ENCODE data around the gene GIPC2. TPM values are rescaled to one million over a fixed set of nuclear protein-coding genes. Genes with fewer than 3 reads are reported as not detected.

Gene GIPC2
- total RNA-seq, 4 donors from 2014 or later, result 0.67 to 1.5 (median 1.3) TPM

DNA sequence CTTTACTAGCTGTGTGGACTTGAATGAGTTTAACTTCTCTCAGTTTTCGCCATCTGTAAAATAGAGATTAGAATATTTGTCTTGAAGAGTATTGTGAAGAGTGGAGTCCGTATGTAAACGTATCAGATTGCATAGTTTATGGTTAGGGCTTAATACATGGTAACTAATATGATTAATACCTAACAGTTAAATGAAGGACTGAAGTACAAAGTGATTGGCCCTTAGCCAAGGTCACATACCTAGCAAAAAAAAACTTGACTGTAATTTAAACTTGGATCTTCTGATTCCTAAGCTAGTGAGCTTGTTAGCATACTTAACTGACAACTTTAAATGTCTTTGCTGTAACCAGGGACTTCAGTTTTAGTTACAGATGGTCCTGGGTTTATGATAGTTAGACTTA, 1.9 kb downstream of the GIPC2 start:
- H3K9me3 ChIP-seq, result no peaks in the 10 kb centered on the region
- in situ Hi-C loops (cut with MboI; ENCODE audit: low sequenced_read_pairs in 4 of 4), result no loop called here
- no peak for ATAC-seq
- peak overlapping the region; percentile 34 to 80 (median 68) for H3K4me3 ChIP-seq
- TF ChIP-seq POLR2A (IDR thresholded peaks at IDR 0.05), result no peak
- TF ChIP-seq, protein P1, sequence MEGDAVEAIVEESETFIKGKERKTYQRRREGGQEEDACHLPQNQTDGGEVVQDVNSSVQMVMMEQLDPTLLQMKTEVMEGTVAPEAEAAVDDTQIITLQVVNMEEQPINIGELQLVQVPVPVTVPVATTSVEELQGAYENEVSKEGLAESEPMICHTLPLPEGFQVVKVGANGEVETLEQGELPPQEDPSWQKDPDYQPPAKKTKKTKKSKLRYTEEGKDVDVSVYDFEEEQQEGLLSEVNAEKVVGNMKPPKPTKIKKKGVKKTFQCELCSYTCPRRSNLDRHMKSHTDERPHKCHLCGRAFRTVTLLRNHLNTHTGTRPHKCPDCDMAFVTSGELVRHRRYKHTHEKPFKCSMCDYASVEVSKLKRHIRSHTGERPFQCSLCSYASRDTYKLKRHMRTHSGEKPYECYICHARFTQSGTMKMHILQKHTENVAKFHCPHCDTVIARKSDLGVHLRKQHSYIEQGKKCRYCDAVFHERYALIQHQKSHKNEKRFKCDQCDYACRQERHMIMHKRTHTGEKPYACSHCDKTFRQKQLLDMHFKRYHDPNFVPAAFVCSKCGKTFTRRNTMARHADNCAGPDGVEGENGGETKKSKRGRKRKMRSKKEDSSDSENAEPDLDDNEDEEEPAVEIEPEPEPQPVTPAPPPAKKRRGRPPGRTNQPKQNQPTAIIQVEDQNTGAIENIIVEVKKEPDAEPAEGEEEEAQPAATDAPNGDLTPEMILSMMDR (IDR thresholded peaks at IDR 0.05 in 4 of 5, conservative IDR thresholded peaks at IDR 0.05 in 1 of 5), result no peak
- peaks cover 23 to 40% of the 10 kb centered on the region in 2 donors for H3K4me1 ChIP-seq
- peak overlapping the region; percentile 70 to 84 (median 78) for H3K27ac ChIP-seq
- H3K27me3 ChIP-seq, result no peaks in the 10 kb centered on the region
- DNase-seq, result no peak
- H3K36me3 ChIP-seq, result no peaks in the 10 kb centered on the region
- intact Hi-C loops (cut with DNase I; ENCODE audit: low total_unique reads), result loop anchor here (2.0 to 10.0 kb wide), 4 partner anchors 40 to 143 kb away; partner anchors contain the start of gene FUBP1

DNA sequence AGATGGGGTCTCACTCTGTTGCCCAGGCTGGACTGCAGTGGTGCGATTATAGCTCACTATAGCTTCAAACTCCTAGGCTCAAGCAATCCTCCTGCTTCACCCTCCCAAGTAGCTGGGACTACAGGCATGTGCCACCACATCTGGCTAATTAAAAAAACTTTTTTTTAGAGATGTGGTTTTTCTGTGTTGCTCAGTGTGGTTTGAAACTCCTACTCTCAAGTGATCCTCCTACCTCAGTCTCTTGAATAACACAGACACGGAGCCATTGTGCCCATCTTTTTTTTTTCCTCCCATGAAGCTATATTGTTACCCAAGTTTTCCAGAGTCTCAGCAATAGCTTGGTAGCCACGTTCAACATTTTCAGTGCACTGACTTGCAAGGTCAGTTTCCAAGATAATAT, 2.7 kb downstream of the GIPC2 start:
- no peak for TF ChIP-seq POLR2A (IDR thresholded peaks at IDR 0.05)
- TF ChIP-seq, protein P1 (IDR thresholded peaks at IDR 0.05 in 4 of 5, conservative IDR thresholded peaks at IDR 0.05 in 1 of 5), result no peak
- Histone ChIP-seq H3K27ac (peak overlapping the region in 1 of 4 donors; percentile 82), H3K4me3 (no peak overlapping the region), H3K36me3 (no peaks in the 10 kb centered on the region), H3K4me1 (peaks cover 31 to 48% of the 10 kb centered on the region in 2 donors), H3K27me3 (no peaks in the 10 kb centered on the region), H3K9me3 (no peaks in the 10 kb centered on the region)
- intact Hi-C loops (cut with DNase I; ENCODE audit: low total_unique reads), result loop anchor here (5.0 to 10.0 kb wide), 2 partner anchors 41 to 144 kb away; no protein-coding TSS in a partner anchor
- ATAC-seq, result no peak
- in situ Hi-C loops (cut with MboI; ENCODE audit: low sequenced_read_pairs in 4 of 4), result no loop called here
- no peak for DNase-seq

DNA sequence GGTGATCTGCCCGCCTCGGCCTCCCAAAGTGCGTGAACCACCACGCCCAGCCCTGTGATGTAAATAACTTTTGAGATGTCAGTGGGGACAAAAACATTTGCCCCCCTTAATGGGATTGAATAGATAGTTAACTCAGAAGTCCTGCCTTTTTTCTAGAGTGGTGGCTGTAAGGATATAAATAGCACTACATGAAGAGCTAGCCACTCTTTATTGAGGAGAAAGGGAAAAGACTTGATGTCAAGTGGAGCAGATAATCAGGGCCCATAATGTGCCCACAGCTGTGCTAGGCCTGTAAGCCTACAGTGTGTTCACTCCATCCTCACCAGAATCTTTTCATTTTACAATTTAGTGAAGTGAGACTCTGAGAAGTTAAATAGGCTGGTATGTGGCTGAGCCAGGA, 3.6 kb downstream of the GIPC2 start:
- H3K36me3 ChIP-seq, result no peaks in the 10 kb centered on the region
- intact Hi-C loops (cut with DNase I; ENCODE audit: low total_unique reads), result loop anchor here (5.0 to 10.0 kb wide), 2 partner anchors 42 to 145 kb away; no protein-coding TSS in a partner anchor
- DNase-seq (no peak), ATAC-seq (no peak)
- H3K27ac ChIP-seq, result no peak overlapping the region
- H3K27me3 ChIP-seq, result no peaks in the 10 kb centered on the region
- H3K4me1 ChIP-seq, result peaks cover 32 to 48% of the 10 kb centered on the region in 2 donors
- in situ Hi-C loops (cut with MboI; ENCODE audit: low sequenced_read_pairs in 4 of 4), result no loop called here
- TF ChIP-seq, protein P1 (IDR thresholded peaks at IDR 0.05 in 4 of 5, conservative IDR thresholded peaks at IDR 0.05 in 1 of 5), result no peak
- TF ChIP-seq POLR2A (IDR thresholded peaks at IDR 0.05), result no peak
- H3K9me3 ChIP-seq, result no peaks in the 10 kb centered on the region
- H3K4me3 ChIP-seq, result no peak overlapping the region

DNA sequence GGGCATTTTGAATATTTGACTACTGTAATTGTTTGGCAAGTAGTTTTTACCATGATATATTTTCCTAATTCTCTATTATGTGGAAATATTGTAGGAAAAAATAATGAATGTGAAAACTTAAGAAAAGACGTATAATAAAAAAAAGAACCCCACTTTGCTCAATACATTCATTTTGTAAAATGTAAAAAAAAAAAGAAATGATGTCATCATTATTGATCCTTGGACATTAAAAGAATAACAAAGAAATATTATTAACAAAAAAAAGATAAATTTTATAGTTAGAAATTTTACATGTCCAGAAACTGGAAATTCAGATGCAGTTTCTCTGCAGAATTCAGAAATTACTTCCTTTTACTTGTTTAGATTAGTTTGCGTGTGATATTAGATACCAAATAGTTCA, 5.2 kb downstream of the GIPC2 start:
- Histone ChIP-seq H3K4me1 (peaks cover 35 to 44% of the 10 kb centered on the region in 2 donors), H3K4me3 (no peak overlapping the region), H3K9me3 (no peaks in the 10 kb centered on the region), H3K36me3 (no peaks in the 10 kb centered on the region), H3K27ac (no peak overlapping the region), H3K27me3 (no peaks in the 10 kb centered on the region)
- DNase-seq, result no peak
- intact Hi-C loops (cut with DNase I; ENCODE audit: low total_unique reads), result no loop called here
- no peak for ATAC-seq
- in situ Hi-C loops (cut with MboI; ENCODE audit: low sequenced_read_pairs in 4 of 4), result no loop called here
- TF ChIP-seq, protein P1 (IDR thresholded peaks at IDR 0.05 in 4 of 5, conservative IDR thresholded peaks at IDR 0.05 in 1 of 5), result no peak
- no peak for TF ChIP-seq POLR2A (IDR thresholded peaks at IDR 0.05)

Measured in gastrocnemius medialis (tissue), 4 donors.